ENCODE measurements around the gene FOXA3.

Gene FOXA3

GRCh38 chr19:45917421-45918091 lies 53.4 kb downstream of the FOXA3 start:
- DNase-seq (ENCODE audit: low read depth in 2 of 3, low spot score in 1 of 3): no peak

- DNase-seq (ENCODE audit: low read depth in 2 of 3, low spot score in 1 of 3): no peak
These were observed 54.6 kb downstream of the FOXA3 start for GRCh38 chr19:45918721-45919120.

GRCh38 chr19:45919678-45920077 lies 55.6 kb downstream of the FOXA3 start:
- DNase-seq (ENCODE audit: low read depth in 2 of 3, low spot score in 1 of 3): no peak

- no peak for DNase-seq (ENCODE audit: low read depth in 2 of 3, low spot score in 1 of 3)
These were observed 56.3 kb downstream of the FOXA3 start for GRCh38 chr19:45920458-45920857.

- no peak for DNase-seq (ENCODE audit: low read depth in 2 of 3, low spot score in 1 of 3)
These were observed 58.2 kb downstream of the FOXA3 start for GRCh38 chr19:45922281-45922680.

Measured in stimulated activated CD4-positive, alpha-beta T cell treated with anti-CD3 and anti-CD28 coated beads, Interleukin-12 subunit alpha, Interleukin-12 subunit beta, amount 100 ng/mL, for 48 hours (primary cell).